Mucosa of descending colon (tissue), 3 donors: ENCODE data around the gene PHACTR1. TPM values are rescaled to one million over a fixed set of nuclear protein-coding genes. Genes with fewer than 3 reads are reported as not detected.

ENCODE experiments used
- ATAC-seq: fragments of 200-7000 bp; cut with Tn5 transposase; one replicate; pipeline ENCODE4 v1.9.1; 2020; ENCODE audit warnings: mild to moderate bottlenecking, moderate library complexity
- DNase-seq, 3 donors: peaks; one replicate each; pipeline ENCODE4 v3.0.0-alpha.2; 2020
- H3K36me3 ChIP-seq: fragments of 200-600 bp; one replicate; pipeline ENCODE4 v1.8.0; 2021; ENCODE audit warnings: low read depth, mild to moderate bottlenecking
- H3K4me1 ChIP-seq: fragments of 200-600 bp; one replicate; pipeline ENCODE4 v1.8.0; 2021; ENCODE audit warnings: low read depth, mild to moderate bottlenecking
- H3K4me3 ChIP-seq: fragments of 200-600 bp; one replicate; pipeline ENCODE4 v1.8.0; 2021; ENCODE audit warnings: mild to moderate bottlenecking
- H3K9me3 ChIP-seq: fragments of 200-600 bp; one replicate; pipeline ENCODE4 v1.8.0; 2021; ENCODE audit warnings: mild to moderate bottlenecking
- intact Hi-C, 2 donors: fragments of 100-400 bp; cut with DNase I in 1 of 2; cut with micrococcal nuclease in 1 of 2; formaldehyde crosslinking; loops; one replicate each; pipeline versions ENCODE4 v1.11.0 to v1.11.1; 2022; cut with DNase I, micrococcal nuclease
- total RNA-seq, 3 donors: library from RNA; stranded (reverse); fragmentation: NEBNext Ultra II Directional in 2 of 3; extraction: Animal tissue kit (Norgen Biotek cat#: 25700) in 2 of 3; gene quantifications; one replicate each; pipeline versions ENCODE4 v1.2.1 to v1.2.4, GENCODE V29; 2021 to 2023
- TF ChIP-seq, protein P1 (sequence below): fragments of 200-600 bp; IDR thresholded peaks from one replicate; pipeline ENCODE4 v1.8.0; 2022; ENCODE audit warnings: antibody characterized with exemption, mild to moderate bottlenecking
- donor health status: DM: no; HTN: no; CAD: no; lungs with moderate emphysema.
- donor health status: DM: no; HTN: no; CAD: no.
- donor health status: DM: no; HTN: yes; CAD: no.

Gene PHACTR1
- total RNA-seq, 3 donors from 2014 or later = 2.7 to 4.7 (median 3.1) TPM

DNA sequence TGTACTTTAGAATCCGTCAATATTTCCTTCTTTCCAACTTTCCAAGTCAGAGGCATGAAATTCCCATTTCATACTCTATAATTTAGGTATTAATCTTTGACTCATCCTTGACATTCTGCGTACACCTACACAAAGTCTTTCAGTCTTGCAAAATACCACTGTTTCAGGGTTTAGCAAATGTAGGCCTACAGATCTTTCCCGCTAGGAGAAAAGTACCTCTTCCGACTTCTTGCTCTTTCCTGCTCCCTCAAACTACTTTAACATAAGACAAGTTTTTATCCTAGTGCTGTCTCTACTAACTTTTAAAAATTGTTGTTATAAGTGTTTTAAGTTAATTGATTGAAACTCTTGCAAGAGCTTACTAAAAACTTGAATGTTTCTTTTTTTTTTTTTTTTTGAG lies 18.3 kb upstream of the PHACTR1 start:
- H3K9me3 ChIP-seq = no peaks in the 10 kb centered on the region
- H3K36me3 ChIP-seq = no peaks in the 10 kb centered on the region
- no peaks in the 10 kb centered on the region for H3K4me1 ChIP-seq
- no peak overlapping the region for H3K4me3 ChIP-seq
- TF ChIP-seq, protein P1, sequence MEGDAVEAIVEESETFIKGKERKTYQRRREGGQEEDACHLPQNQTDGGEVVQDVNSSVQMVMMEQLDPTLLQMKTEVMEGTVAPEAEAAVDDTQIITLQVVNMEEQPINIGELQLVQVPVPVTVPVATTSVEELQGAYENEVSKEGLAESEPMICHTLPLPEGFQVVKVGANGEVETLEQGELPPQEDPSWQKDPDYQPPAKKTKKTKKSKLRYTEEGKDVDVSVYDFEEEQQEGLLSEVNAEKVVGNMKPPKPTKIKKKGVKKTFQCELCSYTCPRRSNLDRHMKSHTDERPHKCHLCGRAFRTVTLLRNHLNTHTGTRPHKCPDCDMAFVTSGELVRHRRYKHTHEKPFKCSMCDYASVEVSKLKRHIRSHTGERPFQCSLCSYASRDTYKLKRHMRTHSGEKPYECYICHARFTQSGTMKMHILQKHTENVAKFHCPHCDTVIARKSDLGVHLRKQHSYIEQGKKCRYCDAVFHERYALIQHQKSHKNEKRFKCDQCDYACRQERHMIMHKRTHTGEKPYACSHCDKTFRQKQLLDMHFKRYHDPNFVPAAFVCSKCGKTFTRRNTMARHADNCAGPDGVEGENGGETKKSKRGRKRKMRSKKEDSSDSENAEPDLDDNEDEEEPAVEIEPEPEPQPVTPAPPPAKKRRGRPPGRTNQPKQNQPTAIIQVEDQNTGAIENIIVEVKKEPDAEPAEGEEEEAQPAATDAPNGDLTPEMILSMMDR = no peak
- intact Hi-C loops = no loop called here
- no peak for ATAC-seq
- DNase-seq = no peak

DNA sequence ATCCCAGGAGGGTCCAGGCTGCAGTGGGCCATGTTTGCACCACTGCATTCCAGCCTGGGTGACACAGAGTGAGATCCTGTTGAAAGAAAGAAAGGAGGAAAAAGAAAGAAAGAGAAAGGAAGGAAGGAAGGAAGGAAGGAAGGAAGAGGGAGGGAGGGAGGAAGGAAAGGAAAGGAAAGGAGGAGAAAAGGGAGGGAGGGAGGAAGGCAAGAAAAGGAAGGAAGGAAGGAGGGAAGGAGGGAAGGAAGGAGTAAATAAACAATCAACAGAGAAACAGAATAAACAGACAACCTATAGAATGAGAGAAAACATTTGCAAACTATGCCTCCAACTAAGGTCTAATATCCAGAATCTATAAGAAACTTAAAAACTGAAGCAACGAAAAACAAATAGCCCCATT lies 11.6 kb upstream of the PHACTR1 start:
- intact Hi-C loops = no loop called here
- H3K9me3 ChIP-seq = no peaks in the 10 kb centered on the region
- no peaks in the 10 kb centered on the region for H3K4me1 ChIP-seq
- ATAC-seq (no peak), DNase-seq (no peak)
- TF ChIP-seq, protein P1 = no peak
- H3K36me3 ChIP-seq = no peaks in the 10 kb centered on the region
- H3K4me3 ChIP-seq = no peak overlapping the region

GRCh38 chr6:12709116-12709515 lies 7.5 kb upstream of the PHACTR1 start:
- ATAC-seq = no peak
- no peak for DNase-seq

GRCh38 chr6:12709556-12710232 lies 6.9 kb upstream of the PHACTR1 start:
- TF ChIP-seq, protein P1 = no peak
- Histone ChIP-seq H3K4me3 (no peak overlapping the region), H3K4me1 (no peaks in the 10 kb centered on the region), H3K9me3 (no peaks in the 10 kb centered on the region), H3K36me3 (no peaks in the 10 kb centered on the region)
- ATAC-seq (no peak), DNase-seq (no peak)
- intact Hi-C loops = no loop called here

More at GRCh38 chr6:12709116-12709515, 7.5 kb upstream of the PHACTR1 start:
- no peak overlapping the region for H3K4me3 ChIP-seq
- TF ChIP-seq, protein P1 = no peak
- H3K36me3 ChIP-seq = no peaks in the 10 kb centered on the region
- H3K9me3 ChIP-seq = no peaks in the 10 kb centered on the region
- no peaks in the 10 kb centered on the region for H3K4me1 ChIP-seq
- intact Hi-C loops = no loop called here

- intact Hi-C loops = no loop called here
- Histone ChIP-seq H3K36me3 (no peaks in the 10 kb centered on the region), H3K4me3 (no peak overlapping the region), H3K9me3 (no peaks in the 10 kb centered on the region), H3K4me1 (no peaks in the 10 kb centered on the region)
- TF ChIP-seq, protein P1 = no peak
- ATAC-seq (no peak), DNase-seq (no peak)
Observed at GRCh38 chr6:12710921-12711320, 5.6 kb upstream of the PHACTR1 start.
